NCI-H2227 (cell line): ENCODE data around the gene ACY1.
A peak's percentile ranks its signal among the peaks of the same experiment; 100 is the strongest.
"Not testable (repeated sequence)": the region's sequence is repeated elsewhere in the genome, so short reads cannot be mapped to it uniquely, and the experiment has no call there.

ENCODE experiments used
- DNase-seq: peaks from one replicate; lab custom pipeline; 2025; ENCODE audit not compliant: unreplicated experiment; lab: John Stamatoyannopoulos, UW

The ACY1 gene

GRCh38 chr3:52023860-52024764 is 40.8 kb downstream of the ACY1 start:
- DNase-seq, result peak; percentile 55

DNA sequence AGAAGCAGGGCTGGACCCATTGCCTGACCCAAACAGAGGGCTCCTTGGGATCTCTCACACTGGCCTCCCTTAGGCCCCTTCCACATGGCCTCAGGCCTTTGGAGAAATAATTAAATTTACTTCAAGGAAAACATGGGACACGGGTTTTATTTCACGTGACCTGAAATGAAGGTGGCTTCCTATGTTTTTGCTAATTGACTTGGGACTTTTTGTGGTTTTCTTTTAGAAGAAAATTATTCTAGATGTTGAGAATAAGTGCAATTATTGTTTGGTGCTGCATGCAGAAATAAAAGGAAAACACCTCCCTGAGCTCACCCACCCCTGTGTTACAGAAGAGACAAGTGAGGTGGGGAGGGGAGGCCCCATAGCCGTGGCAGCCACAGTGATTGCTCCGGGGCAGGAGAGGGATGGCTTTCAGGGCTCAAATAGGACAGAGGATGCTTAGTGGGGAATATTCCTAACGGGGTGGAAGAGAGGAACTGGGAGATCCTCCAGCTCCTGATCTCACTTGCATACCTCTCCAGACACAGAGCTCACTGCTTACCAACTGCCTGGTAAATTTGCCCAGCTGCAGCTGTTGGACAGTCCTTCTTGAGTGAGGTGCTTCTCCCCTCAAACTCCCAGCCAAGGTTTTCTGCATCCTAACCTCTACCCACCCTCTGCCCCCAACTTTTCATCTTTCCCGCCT is 41.6 kb downstream of the ACY1 start:
- no peak for DNase-seq

DNA sequence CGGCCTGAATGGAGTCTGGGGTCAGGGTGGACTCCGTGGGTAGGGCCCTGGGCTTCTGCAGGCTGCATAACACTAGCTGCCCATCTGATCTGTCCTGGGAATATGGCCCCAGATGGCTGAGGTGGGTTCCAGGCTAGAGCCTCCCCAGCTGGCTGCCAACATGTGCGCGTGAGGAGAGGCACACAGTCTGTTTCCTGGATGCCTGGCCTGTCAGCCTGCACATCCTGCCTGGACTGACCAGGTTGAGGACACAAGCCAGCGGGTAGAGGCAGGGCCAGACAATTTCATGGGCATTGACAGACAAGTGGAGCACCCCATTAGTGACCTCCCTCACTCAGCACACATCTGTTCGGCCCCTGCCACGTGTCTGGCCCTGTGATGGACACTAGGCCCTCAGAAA is 42.1 kb downstream of the ACY1 start:
- no peak for DNase-seq

DNA sequence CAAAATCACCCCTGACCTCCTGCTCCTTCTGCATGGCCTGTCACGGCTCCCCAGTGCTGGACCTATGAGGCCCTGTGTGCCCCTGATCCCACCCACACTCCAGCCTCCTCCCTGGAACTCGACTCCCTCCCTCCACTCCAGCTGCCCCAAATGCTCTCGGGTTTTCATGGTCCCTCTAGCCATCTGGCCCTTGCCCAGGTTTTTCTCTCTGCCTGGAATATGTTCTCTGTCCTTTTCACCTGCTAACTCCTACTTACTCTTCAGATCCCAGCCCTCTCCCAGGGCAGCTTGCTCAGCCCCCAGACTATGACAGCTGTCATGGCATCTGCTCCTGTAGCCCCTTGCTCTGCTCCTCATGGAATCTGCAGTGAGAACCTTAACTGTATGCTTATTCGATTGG is 42.7 kb downstream of the ACY1 start:
- no peak for DNase-seq

GRCh38 chr3:52028572-52028971 is 45.2 kb downstream of the ACY1 start:
- DNase-seq, result no peak

DNA sequence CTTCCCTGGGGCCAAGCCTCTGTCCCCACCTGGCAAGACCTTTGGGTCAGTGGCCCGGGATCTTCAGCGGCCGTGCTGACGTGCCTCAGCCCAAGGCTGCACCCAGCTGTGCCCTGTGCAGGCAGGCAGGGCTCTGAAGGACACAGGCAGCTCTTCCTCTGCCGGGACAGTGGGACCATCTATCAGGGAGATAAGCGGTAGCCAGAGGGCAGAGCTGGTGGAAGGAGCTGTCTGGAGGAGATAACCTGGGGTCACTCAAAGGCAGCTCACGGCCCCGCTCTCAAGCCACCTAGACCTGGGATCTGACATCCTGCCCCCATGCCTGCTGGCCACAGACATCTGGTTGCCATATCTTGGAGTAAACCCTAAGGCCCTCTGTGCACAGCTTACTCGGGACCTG is 45.7 kb downstream of the ACY1 start:
- no peak for DNase-seq

DNA sequence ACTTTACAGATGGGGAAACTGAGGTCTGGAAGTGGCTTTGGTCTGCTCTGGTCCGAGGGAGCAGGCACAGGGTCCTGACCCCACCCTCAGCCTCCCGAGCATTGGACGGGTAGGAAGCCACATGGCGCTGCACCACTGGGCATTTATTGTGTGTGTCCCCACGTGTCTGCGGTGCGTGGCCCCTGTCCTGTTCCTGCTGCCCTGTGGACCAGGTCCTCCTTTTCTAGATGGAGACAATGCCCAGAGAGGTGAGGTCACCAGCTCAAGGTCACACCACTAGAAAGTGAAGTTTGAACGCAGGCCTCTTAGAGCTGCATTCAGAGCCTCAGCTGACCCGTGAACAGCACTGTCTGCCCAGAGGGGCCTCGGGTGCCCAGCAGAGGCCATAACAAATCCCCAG is 46.2 kb downstream of the ACY1 start:
- DNase-seq, result no peak

DNA sequence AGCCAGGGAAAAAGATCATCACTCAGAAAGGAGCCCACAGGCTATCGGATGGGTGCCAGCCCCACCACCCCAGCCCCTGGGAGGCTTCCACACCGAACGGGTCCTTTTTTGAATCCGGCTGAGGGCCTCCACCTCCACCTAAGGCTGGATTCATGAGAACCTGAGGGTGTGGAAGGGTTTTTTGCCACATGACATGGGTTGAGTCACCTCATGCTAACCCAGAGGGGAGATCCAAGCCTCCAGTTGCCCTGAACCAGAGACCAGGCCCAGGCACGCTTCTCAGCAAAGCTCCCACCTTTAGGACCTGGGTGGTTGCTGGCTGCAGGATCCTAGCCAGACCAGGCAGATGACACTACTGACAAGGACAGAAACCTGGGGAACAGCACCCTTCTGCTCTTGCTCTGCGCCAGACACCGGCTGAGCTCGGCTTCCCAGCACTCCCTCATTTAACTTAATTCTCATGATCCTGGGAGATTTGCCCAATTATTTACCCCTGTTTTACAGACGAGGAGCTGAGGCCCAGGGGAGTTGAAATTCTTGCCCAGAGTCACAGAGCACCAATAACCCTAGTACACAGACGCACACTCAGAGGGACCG is 47.5 kb downstream of the ACY1 start:
- DNase-seq, result no peak

GRCh38 chr3:52031896-52032295 is 48.6 kb downstream of the ACY1 start:
- DNase-seq, result no peak

- DNase-seq, result no peak
Observed at GRCh38 chr3:52032702-52033408, 49.5 kb downstream of the ACY1 start.

DNA sequence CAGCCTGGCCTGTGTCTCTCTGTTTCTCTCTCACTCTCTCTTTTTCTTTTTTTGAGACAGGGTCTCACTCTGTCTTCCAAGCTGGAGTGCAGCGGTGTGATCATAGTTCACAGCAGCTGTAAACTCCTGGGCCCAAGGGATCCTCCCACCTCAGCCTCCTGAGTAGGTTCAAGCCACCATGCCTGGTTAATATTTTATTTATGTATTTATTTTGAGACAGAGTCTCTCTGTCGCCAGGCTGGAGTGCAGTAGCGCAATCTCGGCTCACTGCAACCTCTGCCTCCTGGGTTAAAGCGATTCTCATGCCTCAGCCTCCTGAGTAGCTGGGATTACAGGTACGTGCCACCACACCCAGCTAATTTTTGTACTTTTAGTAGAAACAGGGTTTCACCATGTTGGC is 50.4 kb downstream of the ACY1 start:
- not testable (repeated sequence) for DNase-seq

- DNase-seq, result no peak
Observed at GRCh38 chr3:52034212-52034611, 50.9 kb downstream of the ACY1 start.

- no peak for DNase-seq
Observed at GRCh38 chr3:52034651-52035050, 51.3 kb downstream of the ACY1 start.

DNA sequence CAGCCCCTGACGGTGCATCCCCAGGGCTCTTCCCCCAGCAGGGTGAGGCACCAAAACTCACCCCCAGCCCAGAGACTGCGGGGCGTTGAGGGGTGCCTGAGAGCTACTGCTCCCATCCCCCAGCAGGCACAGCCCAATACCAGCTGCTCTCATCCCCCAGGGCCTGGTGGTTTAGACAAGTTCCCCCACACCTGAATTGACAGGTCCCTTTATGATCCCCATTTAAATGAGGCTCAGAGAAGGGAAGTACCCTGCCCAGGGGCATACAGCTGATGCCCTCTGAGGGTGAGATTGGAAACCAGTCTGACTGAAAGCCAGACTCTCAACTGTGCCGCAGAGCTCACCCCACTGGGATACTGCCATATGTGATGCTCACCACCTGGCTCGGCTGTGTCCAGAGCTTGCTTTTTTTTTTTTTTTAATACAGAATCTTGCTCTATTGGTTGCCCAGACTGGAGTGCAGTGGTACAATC is 52.9 kb downstream of the ACY1 start:
- DNase-seq, result no peak

DNA sequence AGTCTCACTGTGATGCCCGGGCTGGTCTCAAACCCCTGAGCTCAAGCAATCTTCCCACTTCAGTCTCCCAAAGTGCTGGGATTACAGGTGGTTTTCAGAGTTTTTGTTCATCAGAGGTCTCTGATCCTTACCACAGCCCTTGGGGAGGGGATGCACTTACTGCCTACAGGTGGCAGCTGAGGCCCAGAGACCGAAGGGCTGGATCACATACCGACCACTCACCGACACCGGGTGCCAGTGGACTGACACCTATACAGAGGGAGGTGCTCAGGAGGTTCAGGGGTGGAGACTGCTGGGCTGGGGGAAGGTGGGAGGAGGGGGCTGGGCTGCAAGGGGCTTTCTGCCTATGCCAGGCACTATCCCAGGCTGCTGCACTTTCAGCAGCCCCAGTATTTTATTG is 53.5 kb downstream of the ACY1 start:
- DNase-seq, result no peak

DNA sequence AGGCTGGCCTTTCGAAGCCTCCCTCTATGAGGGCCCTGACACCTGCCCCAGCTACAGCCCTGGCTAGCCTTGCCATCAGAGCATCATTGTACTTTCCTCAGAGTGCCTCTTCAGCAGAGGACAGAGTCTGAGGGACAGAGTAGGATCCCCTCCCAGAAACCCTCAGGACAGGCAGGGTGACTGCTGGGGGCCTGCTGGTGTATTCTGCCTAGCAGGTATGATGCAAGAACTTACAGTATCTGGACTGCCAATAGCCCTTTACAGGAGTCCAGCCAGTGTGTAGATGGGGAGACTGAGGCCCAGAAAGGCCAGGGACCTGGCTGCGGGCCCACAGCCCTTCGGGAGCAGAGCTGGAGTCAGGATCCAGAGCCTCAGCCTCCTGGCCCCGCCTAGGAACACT is 54.0 kb downstream of the ACY1 start:
- DNase-seq, result no peak

GRCh38 chr3:52038227-52038626 is 54.9 kb downstream of the ACY1 start:
- no peak for DNase-seq
